ENCODE results near the gene TTLL1.
"Not testable (repeated sequence)": the region's sequence is repeated elsewhere in the genome, so short reads cannot be mapped to it uniquely, and the experiment has no call there.

TTLL1 gene

DNA sequence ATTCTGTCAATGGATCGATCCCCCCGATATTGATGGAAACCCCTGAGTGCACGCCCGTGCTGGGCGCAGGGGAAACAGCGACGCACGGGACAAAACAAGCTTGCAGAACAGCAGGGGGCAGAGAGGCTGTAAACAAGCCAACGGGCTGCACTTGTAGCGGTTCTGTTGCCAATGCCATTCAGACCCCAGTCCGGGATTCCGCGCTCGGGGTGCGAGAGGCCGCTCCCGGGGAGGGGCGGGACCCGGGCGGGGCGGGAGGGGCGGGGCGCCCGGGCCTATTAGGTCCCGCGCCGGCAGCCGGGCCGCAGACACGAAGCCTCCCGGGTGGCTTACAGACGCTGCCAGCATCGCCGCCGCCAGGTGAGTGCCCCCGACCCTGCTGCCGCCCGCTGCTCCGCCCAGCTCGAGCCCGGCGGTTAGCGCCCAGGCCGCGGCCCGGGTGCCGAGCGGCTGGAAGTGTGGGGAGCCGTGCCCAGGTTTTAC, 21.3 kb upstream of the TTLL1 start, which contains the start of gene BIK:
Gene BIK (plus strand): TSS at position 307 of the 483 bp plus-strand sequence. CDS start 13,273 bp downstream, outside the sequence.
- in situ Hi-C loops (cut with MboI; ENCODE audit: low sequenced_read_pairs), result no loop called here

DNA sequence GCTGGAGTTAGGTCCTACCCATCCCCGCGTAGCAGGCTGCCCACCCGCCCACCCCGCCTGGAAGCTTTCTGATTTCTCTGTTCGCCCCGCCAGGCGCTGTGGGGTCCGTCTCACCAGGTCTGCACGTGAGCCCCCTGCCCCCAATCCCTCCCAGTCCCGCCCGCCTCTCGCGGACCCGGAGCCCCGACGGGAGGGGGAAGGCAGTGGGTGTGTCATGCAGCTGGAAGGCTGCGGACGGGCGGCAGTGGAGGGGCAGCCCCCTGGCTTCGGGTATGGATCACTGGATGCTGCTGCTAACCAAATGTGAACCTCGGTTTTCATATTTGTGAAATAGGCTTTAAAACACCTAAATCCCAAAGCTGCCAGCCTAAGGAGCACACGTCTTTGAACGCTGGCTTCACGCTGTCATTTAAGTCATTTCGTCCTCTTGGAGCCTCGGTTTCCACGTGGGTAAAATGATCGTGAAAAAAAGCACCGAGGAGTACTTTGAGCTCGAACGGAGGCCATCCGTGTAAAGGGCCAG, 20.8 kb upstream of the TTLL1 start:
- in situ Hi-C loops (cut with MboI; ENCODE audit: low sequenced_read_pairs), result no loop called here

DNA sequence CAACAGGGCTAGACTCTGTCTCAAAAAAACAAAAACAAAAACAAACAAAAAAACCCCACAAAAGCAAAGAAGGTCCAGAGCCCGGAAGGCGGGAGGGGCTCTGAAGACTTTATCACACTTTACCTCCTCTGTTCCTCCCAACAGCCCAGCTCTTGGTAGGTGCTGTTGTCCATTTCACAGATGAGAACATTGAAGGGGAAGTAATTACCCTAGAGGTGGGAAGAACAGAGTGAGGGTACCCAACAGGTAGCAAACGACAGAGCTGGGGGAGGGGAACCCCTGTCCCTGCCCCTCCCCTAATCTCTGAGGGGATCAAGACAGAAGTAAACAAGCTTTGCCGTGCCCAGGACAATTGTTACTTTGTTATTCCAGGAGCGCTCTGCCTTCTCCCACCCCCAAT, 20.3 kb upstream of the TTLL1 start:
- in situ Hi-C loops (cut with MboI; ENCODE audit: low sequenced_read_pairs), result no loop called here

DNA sequence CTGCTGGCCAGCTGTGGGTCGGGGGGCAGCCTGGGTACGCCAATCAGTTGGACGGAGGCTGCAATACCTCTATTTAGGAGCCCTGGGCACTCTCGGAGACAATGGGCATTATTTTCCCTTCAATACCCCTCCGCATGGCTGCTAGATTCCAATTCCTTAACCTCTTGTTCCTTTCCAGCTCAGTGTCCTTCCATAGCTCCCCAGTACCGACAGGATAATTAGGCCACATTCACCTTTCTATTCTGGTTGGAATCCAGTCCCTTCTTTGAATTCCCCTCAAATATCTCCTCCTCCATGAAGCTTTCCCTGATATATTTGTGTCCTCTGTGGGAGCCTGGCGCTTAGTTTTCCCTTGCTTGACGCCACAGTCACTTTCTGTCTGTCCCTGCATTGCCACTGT, 17.1 kb upstream of the TTLL1 start:
- in situ Hi-C loops (cut with MboI; ENCODE audit: low sequenced_read_pairs), result no loop called here

DNA sequence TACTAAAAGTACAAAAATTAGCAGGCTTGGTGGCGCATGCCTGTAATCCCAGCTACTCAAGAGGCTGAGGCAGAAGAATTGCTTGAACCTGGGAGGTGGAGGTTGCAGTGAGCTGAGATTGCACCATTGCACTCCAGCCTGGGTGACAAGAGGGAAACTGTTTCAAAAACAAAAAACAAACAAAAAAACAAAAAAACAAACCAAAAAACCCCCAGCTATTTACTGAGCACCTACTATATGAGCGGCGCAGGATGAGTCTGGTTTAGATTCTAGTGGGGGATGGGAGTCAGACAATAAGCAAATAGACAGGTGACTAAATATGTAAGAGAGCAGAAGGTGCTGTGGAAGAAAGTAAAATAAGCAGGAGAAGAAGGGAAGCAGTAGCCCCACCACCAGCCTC, 15.8 kb upstream of the TTLL1 start:
- in situ Hi-C loops (cut with MboI; ENCODE audit: low sequenced_read_pairs), result not testable (repeated sequence)

DNA sequence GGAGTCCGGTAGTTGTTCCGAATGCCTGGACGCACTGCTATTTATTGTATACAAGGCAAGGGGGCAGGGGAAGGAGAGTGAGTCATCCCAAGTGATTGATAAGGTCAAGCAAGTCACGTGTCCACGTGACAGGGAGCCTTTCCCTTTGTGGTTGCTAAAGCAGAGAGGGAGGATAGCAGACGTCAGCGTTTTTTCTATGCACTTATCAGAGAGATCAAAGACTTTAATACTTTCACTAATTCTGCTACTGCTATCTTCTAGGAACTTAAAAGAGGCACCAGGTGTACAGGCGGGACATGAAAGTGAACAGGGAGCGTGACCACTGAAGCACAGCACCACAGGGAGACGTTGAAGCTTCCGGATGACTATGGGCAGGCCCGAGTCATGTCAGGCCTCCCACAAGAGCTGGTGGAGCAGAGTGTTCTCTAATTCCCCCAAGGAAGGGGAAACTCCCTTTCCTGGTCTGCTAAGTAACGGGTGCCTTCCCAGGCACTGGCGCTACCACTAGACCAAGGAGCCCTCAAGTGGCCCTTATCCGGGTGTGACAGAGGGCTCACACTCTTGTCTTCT, 14.9 kb upstream of the TTLL1 start:
- in situ Hi-C loops (cut with MboI; ENCODE audit: low sequenced_read_pairs), result not testable (repeated sequence)

DNA sequence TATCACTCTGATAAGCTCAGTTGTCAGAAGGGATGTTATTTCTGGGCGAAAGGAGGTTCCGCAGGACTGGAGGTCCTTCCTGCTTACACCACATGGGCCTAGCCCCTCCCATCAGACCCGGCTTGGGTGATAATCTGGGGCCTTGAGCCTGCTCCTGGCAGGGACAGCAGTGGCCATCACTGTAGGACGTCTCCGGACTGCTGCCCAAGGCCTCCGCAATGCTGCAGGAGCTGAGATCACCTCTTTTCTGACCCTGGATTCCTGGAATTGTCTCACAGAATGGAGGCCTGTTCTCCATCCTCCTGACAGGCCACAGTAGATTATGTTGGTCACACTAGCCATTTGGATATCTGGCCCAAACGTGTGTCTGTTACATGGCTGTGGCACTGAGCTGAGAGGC, 12.1 kb upstream of the TTLL1 start:
- in situ Hi-C loops (cut with MboI; ENCODE audit: low sequenced_read_pairs), result no loop called here

DNA sequence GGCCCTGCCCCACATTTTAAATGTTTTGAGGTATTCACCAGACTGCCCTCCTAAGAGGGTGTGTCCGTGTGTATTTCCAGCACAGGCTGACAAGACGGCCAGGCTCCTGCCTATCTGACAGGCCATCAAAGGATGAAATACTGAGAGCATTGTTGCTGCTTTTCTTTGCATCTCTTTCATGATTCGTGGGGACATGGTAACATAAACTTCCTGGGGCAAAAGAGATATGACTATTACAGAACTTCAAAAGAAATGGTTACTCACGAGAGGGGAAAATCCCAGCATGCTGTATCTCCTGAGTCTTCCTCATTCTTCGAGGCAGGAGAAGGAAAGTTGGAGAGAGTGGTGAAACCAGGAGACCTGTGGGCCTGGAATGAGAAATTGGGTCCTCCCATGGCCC, 11.0 kb upstream of the TTLL1 start:
- in situ Hi-C loops (cut with MboI; ENCODE audit: low sequenced_read_pairs), result no loop called here

DNA sequence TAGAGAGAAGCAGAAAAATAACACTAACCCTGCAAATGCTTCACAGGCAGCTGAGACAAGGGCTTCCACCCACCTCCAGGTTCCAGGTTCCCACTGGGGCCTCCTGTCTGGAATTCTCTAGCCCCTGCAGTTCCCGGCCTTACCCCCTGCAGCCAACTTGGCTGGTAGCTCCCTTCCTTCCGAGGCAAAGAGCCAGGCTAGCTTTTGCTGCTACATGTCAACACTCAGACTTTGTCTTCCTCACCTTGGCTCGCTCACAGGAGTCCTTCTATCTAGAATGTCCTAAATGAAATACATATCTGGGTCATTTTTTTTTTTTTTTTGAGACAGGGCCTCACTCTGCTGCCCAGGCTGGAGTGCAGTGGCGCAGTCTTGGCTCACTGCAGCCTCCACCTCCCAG, 9.9 kb upstream of the TTLL1 start:
- in situ Hi-C loops (cut with MboI; ENCODE audit: low sequenced_read_pairs), result no loop called here

DNA sequence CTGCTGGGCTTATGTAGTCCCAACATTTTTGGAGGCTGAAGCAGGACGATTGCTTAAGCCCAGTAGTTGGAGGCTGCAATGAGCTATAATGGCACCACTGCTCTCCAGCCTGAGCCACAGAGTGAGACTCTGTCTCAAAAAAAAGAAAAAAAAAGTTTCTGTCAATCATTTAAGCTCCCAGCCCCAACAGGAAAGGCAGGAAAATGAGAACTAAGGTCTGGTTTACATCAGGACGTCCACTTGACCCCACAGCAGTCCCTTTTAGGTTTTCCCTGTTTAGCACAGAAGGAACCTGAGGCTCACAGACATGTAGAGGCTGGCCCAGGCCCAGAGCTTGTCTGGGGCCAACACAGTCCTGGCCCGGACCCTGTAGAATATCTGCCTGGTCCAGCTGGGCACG, 9.2 kb upstream of the TTLL1 start:
- in situ Hi-C loops (cut with MboI; ENCODE audit: low sequenced_read_pairs), result no loop called here

DNA sequence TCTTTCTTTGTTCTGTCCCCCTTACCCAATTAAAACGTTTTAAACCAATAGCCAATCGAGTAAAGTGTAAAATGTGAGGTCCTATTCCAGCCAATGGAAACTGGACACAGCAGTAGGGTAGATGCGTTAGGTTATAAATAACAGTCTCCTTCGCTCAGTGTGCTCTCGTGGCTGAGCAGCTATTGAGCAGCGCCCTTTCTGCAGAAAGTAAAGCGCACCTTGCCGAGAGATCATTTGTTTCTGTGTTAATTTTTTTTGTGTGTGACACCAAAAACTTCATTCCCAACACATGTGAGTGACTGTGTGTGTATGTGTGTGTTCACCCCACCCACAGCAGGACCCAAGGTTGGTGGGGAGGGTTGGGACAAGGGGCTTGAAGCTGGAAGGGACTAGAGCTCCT, 7.2 kb upstream of the TTLL1 start:
- in situ Hi-C loops (cut with MboI; ENCODE audit: low sequenced_read_pairs), result no loop called here

DNA sequence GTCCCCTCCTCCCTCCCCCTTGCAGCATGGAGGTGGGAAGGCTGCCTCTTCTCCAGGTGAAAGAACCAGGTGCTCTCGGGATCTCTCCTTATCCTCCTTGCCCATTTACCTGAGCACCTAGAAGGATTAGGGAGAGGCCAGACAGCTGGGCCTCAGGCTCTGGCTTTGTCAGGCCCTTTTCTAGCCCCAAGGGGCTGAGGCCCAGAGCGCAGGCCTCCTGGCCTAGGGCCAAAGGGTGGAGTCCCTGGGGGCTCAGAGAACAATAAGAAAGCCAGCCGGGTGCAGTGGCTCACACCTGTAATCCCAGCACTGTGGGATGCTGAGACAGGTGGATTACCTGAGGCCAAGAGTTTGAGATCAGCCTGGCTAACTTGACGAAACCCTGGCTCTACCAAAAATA, 5.4 kb upstream of the TTLL1 start:
- in situ Hi-C loops (cut with MboI; ENCODE audit: low sequenced_read_pairs), result no loop called here

DNA sequence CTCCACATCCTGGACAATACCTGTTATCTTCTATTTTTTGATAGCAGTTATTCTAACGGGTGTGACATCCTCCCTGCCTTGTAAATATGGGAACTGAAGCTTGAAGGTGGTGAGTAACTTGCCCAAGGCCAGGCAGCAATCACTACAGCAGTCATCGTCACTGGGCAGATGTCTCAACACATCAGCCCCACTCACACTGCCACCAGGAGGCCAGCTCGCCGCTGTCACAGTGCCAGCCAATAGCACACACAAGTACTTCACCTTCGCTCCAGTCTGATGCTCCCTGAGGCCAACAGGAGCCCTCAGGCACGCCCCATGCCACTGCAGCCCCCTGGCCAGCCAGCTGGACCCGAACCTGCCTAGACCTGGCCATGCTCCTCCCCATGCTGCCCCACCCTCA, 4.9 kb upstream of the TTLL1 start:
- in situ Hi-C loops (cut with MboI; ENCODE audit: low sequenced_read_pairs), result no loop called here

DNA sequence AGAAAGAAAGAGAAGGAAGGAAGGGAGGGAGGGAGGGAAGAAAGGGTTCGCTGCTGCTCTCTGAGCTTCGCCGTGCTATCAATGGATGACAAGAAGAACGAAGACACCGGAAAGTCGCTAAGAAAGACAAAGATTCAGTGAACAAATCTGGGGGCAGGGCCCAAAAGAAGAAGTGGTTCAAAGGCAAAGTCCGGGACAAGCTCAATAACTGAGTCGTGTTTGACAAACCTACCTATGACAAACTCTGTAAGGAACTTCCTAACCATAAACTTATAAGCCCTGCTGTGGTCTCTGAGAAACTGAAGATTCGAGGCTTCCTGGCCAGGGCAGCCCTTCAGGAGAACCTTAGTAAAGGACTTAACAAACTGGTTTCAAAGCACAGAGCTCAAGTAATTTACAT, 2.9 kb upstream of the TTLL1 start:
- in situ Hi-C loops (cut with MboI; ENCODE audit: low sequenced_read_pairs), result no loop called here

DNA sequence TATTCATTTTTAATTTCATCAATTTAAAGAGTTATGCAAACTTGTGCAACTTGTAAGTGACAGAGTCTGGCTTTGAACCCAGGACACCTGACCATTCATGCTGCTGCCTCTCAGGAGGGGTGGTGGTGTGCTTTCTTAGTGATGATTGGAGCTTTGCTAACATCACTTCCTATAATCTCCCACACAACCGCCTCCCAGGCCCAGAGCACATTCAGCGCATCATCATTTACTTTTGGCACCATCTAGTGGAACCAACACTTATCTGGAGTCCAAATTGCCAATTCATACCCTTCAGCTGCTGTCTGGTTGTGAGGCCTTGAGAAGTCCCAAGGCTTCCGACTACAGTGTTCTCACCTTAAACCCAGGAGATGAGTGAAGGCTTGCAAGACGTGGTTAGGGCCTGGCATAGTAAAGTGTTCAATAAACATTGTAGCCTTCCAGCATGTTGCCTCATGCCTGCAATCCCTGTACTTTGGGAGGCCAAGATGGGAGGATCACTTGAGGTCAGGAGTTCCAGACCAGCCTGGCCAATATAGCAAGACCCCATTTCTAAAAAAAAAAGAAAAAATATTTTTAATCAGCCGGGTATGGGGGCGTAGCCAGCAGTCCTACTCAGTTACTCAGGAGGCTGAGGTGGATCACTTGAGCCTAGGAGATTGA, 1.1 kb upstream of the TTLL1 start:
- in situ Hi-C loops (cut with MboI; ENCODE audit: low sequenced_read_pairs), result no loop called here

DNA sequence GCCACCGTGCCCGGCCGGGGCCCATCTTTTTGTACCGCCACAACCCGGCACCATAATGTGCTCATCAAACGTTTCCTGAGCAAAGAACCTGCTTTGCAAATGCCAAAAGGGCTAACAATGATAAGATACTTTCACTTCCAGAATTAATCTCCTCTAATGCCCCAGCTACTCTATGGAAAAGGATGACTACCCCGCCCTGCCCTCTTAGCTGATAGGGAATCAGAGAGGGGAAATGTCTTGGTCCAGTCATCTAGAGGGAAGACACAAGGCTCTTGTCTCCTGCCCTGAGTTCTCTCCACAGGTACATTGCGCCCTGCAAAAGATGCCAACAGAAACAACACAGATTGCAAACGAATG, 586 bp downstream of the TTLL1 start:
- in situ Hi-C loops (cut with MboI; ENCODE audit: low sequenced_read_pairs), result no loop called here

DNA sequence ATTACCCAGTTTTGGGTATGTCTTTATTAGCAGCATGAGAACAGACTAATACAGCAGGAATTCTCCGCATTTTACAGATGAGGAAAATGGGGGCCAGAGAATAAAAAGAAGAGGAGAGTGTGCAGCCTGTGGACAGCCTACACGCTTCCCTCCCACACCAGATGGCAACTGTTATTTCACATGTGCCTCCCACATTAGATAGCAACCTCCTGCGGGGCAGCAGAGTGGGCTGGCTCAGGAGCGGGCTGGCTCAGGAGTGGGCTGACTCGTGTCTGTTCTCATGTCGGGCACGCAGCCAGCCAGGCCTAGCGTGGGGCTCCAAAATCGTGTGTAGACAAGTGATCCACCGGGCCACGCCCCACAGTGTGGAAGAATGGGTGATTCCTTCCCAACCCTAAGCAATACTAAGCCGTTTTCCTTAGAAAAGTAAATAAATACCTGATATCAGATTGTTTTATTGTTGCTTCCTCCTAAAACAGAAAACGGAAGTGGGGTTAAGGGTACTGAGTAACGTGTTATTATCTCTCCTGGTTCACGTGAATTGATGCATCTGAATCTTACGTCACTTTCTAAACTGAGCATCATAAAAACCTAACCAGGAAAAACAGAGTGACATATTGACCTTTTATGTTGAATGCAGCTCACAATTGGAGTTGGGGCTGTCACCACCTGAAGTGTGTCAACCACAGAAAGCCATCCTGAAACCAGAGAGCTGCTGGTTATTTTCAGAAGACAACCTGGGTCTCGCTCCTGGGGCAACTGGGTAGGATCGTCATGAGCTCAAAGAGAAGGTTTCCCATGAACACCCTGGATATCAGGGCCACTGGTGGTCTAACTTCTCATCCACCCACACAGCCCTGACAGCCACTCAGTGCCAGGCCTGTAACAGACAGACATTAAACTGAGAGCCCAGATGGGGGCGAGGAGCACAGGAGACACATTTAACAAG, 3.3 kb downstream of the TTLL1 start:
- in situ Hi-C loops (cut with MboI; ENCODE audit: low sequenced_read_pairs), result no loop called here

DNA sequence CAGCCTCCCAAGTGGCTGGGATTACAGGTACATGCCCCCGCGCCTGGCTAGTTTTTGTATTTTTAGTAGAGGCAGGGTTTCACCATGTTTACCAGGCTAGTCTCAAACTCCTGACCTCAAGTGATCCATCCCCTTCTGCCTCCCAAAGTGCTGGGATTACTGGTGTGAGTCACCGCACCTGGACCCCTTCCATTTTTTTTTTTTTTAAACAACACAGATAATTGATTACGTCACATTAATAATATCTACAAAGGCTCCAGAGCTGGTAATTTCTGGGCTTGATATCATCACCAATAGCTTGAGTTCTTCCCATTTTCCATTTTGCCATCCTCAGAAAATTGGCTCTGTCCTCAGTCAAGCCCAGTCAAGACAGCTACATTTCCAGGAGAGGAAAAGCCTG, 7.2 kb downstream of the TTLL1 start:
- in situ Hi-C loops (cut with MboI; ENCODE audit: low sequenced_read_pairs), result no loop called here

DNA sequence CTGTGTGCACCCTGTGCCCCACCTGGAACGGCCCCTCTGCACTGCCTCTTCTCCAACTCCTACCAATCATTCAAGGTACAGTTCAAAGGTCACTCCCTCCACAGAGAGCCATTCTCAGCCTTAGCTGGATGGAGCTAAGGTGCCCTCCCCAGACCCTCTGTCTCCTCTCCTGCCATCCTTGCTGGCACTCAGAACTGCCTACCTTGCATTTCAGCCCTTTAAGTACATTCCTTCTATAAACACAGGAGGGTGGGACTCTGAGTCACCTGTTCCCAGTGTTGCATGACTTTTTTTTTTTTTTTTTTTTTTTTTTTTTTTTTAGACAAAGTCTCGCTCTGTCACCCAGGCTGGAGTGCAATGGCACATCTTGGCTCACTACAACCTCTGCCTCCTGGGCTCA, 8.6 kb downstream of the TTLL1 start:
- in situ Hi-C loops (cut with MboI; ENCODE audit: low sequenced_read_pairs), result no loop called here

DNA sequence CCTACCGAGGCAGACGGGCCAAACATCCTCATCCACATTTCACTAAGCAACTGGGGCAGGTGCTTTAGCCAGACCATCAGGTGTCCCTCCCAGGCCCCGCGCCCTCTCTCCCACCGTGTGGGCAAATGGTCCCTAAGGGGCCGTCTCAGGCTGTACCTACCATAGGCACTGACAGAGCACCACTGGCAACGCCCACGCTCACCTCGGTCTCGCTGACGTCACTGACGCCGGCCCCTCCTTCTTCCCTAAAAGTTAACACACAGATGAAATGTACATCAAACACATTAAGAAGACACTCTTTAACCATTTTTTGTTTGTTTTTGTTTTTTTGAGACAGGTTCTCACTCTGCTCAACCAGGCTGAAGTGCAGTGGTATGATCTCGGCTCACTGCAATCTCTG, 9.4 kb downstream of the TTLL1 start:
- in situ Hi-C loops (cut with MboI; ENCODE audit: low sequenced_read_pairs), result no loop called here

DNA sequence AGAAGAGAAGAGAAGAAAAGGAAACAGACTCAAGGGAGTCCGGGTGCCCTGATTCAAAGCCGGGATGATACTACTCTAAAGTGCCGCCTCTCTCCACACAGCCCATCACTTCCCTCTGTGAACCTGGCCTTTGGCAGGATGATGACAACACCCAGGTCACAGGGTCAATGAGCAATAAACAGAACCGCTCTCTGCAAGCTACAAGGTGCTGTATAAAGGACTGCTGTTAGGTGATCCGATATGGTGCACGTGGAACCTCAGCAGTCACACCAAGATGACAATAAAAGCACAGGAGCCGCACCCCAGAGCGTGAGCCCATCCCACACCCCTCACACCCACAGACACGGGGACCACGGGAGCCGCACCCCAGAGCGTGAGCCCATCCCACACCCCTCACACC, 10.7 kb downstream of the TTLL1 start:
- in situ Hi-C loops (cut with MboI; ENCODE audit: low sequenced_read_pairs), result no loop called here
